ENCODE data around the gene MVB12B.

MVB12B gene

DNA sequence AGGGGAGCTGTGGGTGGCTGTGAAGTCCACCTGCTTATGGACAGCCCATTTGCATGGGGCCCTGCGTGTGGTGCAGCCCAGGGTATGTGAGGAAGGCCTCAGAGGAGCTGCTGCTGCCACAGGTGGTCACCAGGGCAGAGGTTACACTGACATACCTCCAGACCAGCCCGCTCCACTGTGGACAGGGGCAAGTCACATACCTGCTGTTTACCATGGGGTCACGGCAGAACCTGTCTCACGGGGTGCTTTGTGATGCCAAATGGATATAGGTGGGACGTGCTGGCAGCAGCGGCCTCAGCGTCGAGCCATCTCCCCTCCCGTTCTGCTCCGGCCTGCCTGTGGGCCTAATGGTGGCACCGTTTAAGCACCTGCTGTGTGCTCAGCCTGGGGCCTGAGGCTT is 159.6 kb downstream of the MVB12B start:
- peaks cover 18% of the 10 kb centered on the region for H3K36me3 ChIP-seq
- DNase-seq, result no peak
- no peaks in the 10 kb centered on the region for H3K27me3 ChIP-seq (ENCODE audit: insufficient read depth, low read depth, severe bottlenecking)
- no peak for TF ChIP-seq CTCF (IDR thresholded peaks at IDR 0.05; ENCODE audit: low read depth, low read length)
- H3K27ac ChIP-seq, result no peak overlapping the region
- H3K9me3 ChIP-seq (ENCODE audit: severe bottlenecking), result no peaks in the 10 kb centered on the region
- H3K4me3 ChIP-seq (ENCODE audit: low read depth, low read length), result no peak overlapping the region

GRCh38 chr9:126487856-126488255 is 161.2 kb downstream of the MVB12B start:
- no peak overlapping the region for H3K27ac ChIP-seq
- H3K9me3 ChIP-seq (ENCODE audit: severe bottlenecking), result no peaks in the 10 kb centered on the region
- no peaks in the 10 kb centered on the region for H3K27me3 ChIP-seq (ENCODE audit: insufficient read depth, low read depth, severe bottlenecking)
- H3K4me3 ChIP-seq (ENCODE audit: low read depth, low read length), result no peak overlapping the region
- H3K36me3 ChIP-seq, result peaks cover 16% of the 10 kb centered on the region
- no peak for TF ChIP-seq CTCF (IDR thresholded peaks at IDR 0.05; ENCODE audit: low read depth, low read length)
- DNase-seq, result no peak

DNA sequence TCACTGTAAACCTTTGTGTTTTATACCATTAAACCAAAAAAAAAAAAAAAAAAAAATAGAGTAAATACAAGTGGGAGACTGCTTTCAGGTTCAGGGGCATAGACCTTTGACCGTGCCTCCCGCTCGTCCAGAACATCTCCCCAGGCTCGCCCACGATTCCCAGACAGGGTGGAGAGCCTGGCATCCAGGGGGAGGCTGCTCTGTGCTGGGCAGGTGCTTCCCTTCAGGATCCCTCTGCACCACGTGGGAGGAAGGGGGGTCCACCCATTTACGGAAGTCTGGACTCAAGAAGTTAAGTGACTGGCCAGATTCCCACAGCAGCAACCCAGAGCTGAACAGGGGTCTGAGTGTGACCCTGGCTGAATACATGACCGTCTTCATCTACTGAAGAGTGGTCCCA is 161.7 kb downstream of the MVB12B start:
- peaks cover 11% of the 10 kb centered on the region for H3K36me3 ChIP-seq
- TF ChIP-seq CTCF (IDR thresholded peaks at IDR 0.05; ENCODE audit: low read depth, low read length), result no peak
- no peak overlapping the region for H3K27ac ChIP-seq
- no peaks in the 10 kb centered on the region for H3K9me3 ChIP-seq (ENCODE audit: severe bottlenecking)
- no peaks in the 10 kb centered on the region for H3K27me3 ChIP-seq (ENCODE audit: insufficient read depth, low read depth, severe bottlenecking)
- H3K4me3 ChIP-seq (ENCODE audit: low read depth, low read length), result no peak overlapping the region
- no peak for DNase-seq

- no peak for DNase-seq
- TF ChIP-seq CTCF (IDR thresholded peaks at IDR 0.05; ENCODE audit: low read depth, low read length), result no peak
- peaks cover 5% of the 10 kb centered on the region for H3K36me3 ChIP-seq
- no peaks in the 10 kb centered on the region for H3K9me3 ChIP-seq (ENCODE audit: severe bottlenecking)
- H3K27ac ChIP-seq, result no peak overlapping the region
- no peaks in the 10 kb centered on the region for H3K27me3 ChIP-seq (ENCODE audit: insufficient read depth, low read depth, severe bottlenecking)
- no peak overlapping the region for H3K4me3 ChIP-seq (ENCODE audit: low read depth, low read length)
These were observed 162.3 kb downstream of the MVB12B start for GRCh38 chr9:126488881-126489404.

GRCh38 chr9:126489581-126490213 is 163.1 kb downstream of the MVB12B start:
- H3K27ac ChIP-seq, result no peak overlapping the region
- H3K9me3 ChIP-seq (ENCODE audit: severe bottlenecking), result no peaks in the 10 kb centered on the region
- H3K4me3 ChIP-seq (ENCODE audit: low read depth, low read length), result no peak overlapping the region
- H3K27me3 ChIP-seq (ENCODE audit: insufficient read depth, low read depth, severe bottlenecking), result no peaks in the 10 kb centered on the region
- TF ChIP-seq CTCF (IDR thresholded peaks at IDR 0.05; ENCODE audit: low read depth, low read length), result no peak
- no peak for DNase-seq
- H3K36me3 ChIP-seq, result peaks cover 2% of the 10 kb centered on the region

GRCh38 chr9:126490214-126490631 is 163.6 kb downstream of the MVB12B start:
- Histone ChIP-seq H3K27me3 (ENCODE audit: insufficient read depth, low read depth, severe bottlenecking) (no peaks in the 10 kb centered on the region), H3K27ac (no peak overlapping the region), H3K36me3 (peaks cover 2% of the 10 kb centered on the region), H3K9me3 (ENCODE audit: severe bottlenecking) (no peaks in the 10 kb centered on the region), H3K4me3 (ENCODE audit: low read depth, low read length) (no peak overlapping the region)
- no peak for DNase-seq
- TF ChIP-seq CTCF (IDR thresholded peaks at IDR 0.05; ENCODE audit: low read depth, low read length), result no peak
